ENCODE measurements around the gene ADAMTSL5.

- TF ChIP-seq FOXM1 (IDR thresholded peaks at IDR 0.05; ENCODE audit: borderline replicate concordance): no peak
- TF ChIP-seq ARNT (IDR thresholded peaks at IDR 0.05): no peak
- TF ChIP-seq SUZ12 (IDR thresholded peaks at IDR 0.05): no peak
- TF ChIP-seq FOXK2 (IDR thresholded peaks at IDR 0.05): no peak
- TF ChIP-seq FOXA1 (IDR thresholded peaks at IDR 0.05): no peak
- no peak for TF ChIP-seq SP1 (IDR thresholded peaks at IDR 0.05)
- no peak for TF ChIP-seq ELF4 (IDR thresholded peaks at IDR 0.05)
- no peak for TF ChIP-seq BHLHE40 (IDR thresholded peaks at IDR 0.05; ENCODE audit: borderline replicate concordance)
- TF ChIP-seq TARDBP (IDR thresholded peaks at IDR 0.05): no peak
- no peak for TF ChIP-seq NFRKB (IDR thresholded peaks at IDR 0.05)
Observed at GRCh38 chr19:1494115-1494815, 18.6 kb downstream of the ADAMTSL5 start.
